Adipocyte (in vitro differentiated cells): Measurements from ENCODE around the gene LINGO1.

Source experiments
- DNase-seq: peaks from one replicate; pipeline ENCODE4 v3.0.0-alpha.2; 2015; ENCODE audit warnings: low read depth
- H3K27me3 ChIP-seq: replicated peaks from 2 replicates; pipeline ENCODE4 v1.7.0; 2013; ENCODE audit warnings: mild to moderate bottlenecking, low read length, moderate library complexity; ENCODE audit not compliant: control insufficient read depth, insufficient read depth
- H3K36me3 ChIP-seq: 2 replicates; pipeline ENCODE4 v1.7.0; 2013; ENCODE audit warnings: low read length, mild to moderate bottlenecking, moderate library complexity; ENCODE audit not compliant: control insufficient read depth, insufficient read depth, severe bottlenecking
- H3K4me1 ChIP-seq: 2 replicates; pipeline ENCODE4 v1.7.0; 2013; ENCODE audit warnings: mild to moderate bottlenecking, low read length, moderate library complexity; ENCODE audit not compliant: control insufficient read depth, insufficient read depth
- H3K4me3 ChIP-seq: 2 replicates; pipeline ENCODE4 v1.7.0; 2013; ENCODE audit warnings: mild to moderate bottlenecking, low read length, moderate library complexity
- H3K9ac ChIP-seq: 2 replicates; pipeline ENCODE4 v1.7.0; 2013; ENCODE audit warnings: mild to moderate bottlenecking, low read length, moderate library complexity
- H3K9me3 ChIP-seq: 2 replicates; pipeline ENCODE4 v1.7.0; 2013; ENCODE audit warnings: mild to moderate bottlenecking, low read length, moderate library complexity; ENCODE audit not compliant: control insufficient read depth

The LINGO1 gene

DNA sequence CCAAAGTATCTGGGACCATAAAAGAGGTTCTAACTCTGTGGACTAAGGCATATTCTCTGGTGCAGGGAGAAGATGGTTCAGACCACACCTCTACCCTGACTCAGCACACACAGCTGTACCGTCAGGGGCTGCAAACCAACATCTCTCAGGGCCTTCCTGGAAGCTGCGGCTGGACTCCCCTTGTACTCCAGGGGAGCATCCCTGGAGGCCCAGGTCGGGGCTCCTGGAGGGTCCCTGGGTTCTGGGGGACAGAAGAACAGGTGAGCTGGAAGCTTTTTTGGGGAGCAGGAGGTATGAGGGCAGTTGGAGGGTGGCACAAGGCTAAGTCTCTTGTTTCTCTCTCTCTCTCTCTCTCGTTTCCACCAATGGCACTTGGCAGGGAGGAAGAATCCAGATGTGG, 60.5 kb downstream of the LINGO1 start:
- H3K4me3 ChIP-seq, result no peak overlapping the region
- H3K9me3 ChIP-seq, result no peaks in the 10 kb centered on the region
- H3K9ac ChIP-seq, result no peak overlapping the region
- no peaks in the 10 kb centered on the region for H3K36me3 ChIP-seq
- H3K4me1 ChIP-seq, result peaks cover 18% of the 10 kb centered on the region
- H3K27me3 ChIP-seq, result peaks cover 20% of the 10 kb centered on the region
- no peak for DNase-seq

DNA sequence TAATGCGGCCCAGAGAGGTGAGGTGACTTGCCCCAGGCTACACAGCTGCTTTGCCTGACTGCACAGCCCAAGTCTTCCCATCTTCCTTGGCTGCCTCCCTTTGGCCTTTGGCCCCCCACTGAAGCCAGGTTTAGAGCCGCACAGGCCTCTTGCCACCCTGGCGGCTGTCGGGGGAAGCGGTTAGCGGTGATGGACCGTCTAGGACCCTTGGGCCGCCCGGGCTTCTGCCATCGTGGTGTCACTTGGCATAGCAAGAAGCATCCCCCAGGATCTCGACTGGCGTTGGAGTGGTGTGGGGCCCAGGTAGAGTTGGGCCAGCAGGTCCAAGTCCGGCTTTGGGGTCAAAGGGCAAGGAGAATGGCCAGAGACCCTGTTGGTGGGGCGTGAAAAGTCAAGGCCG, 61.0 kb downstream of the LINGO1 start:
- Histone ChIP-seq H3K4me3 (no peak overlapping the region), H3K27me3 (peaks cover 17% of the 10 kb centered on the region), H3K9ac (no peak overlapping the region), H3K36me3 (no peaks in the 10 kb centered on the region), H3K4me1 (peaks cover 18% of the 10 kb centered on the region), H3K9me3 (no peaks in the 10 kb centered on the region)
- no peak for DNase-seq

GRCh38 chr15:77571181-77571580, 61.5 kb downstream of the LINGO1 start:
- H3K36me3 ChIP-seq, result no peaks in the 10 kb centered on the region

GRCh38 chr15:77569729-77570125, 63.0 kb downstream of the LINGO1 start:
- Histone ChIP-seq H3K36me3 (no peaks in the 10 kb centered on the region), H3K4me3 (peak overlapping the region; percentile 80), H3K9me3 (no peaks in the 10 kb centered on the region), H3K4me1 (peaks cover 18% of the 10 kb centered on the region), H3K27me3 (peaks cover 3% of the 10 kb centered on the region), H3K9ac (peak overlapping the region; percentile 51)
- no peak for DNase-seq

More at GRCh38 chr15:77571181-77571580, 61.5 kb downstream of the LINGO1 start:
- Histone ChIP-seq H3K9me3 (no peaks in the 10 kb centered on the region), H3K9ac (no peak overlapping the region), H3K27me3 (peaks cover 14% of the 10 kb centered on the region), H3K4me3 (no peak overlapping the region), H3K4me1 (peaks cover 18% of the 10 kb centered on the region)
- DNase-seq, result no peak

GRCh38 chr15:77568973-77569728, 63.6 kb downstream of the LINGO1 start:
- Histone ChIP-seq H3K9me3 (no peaks in the 10 kb centered on the region), H3K4me3 (peak overlapping the region; percentile 80), H3K27me3 (peaks cover 4% of the 10 kb centered on the region), H3K4me1 (peaks cover 18% of the 10 kb centered on the region), H3K36me3 (no peaks in the 10 kb centered on the region), H3K9ac (peak overlapping the region; percentile 51)
- DNase-seq, result peak; percentile 48

DNA sequence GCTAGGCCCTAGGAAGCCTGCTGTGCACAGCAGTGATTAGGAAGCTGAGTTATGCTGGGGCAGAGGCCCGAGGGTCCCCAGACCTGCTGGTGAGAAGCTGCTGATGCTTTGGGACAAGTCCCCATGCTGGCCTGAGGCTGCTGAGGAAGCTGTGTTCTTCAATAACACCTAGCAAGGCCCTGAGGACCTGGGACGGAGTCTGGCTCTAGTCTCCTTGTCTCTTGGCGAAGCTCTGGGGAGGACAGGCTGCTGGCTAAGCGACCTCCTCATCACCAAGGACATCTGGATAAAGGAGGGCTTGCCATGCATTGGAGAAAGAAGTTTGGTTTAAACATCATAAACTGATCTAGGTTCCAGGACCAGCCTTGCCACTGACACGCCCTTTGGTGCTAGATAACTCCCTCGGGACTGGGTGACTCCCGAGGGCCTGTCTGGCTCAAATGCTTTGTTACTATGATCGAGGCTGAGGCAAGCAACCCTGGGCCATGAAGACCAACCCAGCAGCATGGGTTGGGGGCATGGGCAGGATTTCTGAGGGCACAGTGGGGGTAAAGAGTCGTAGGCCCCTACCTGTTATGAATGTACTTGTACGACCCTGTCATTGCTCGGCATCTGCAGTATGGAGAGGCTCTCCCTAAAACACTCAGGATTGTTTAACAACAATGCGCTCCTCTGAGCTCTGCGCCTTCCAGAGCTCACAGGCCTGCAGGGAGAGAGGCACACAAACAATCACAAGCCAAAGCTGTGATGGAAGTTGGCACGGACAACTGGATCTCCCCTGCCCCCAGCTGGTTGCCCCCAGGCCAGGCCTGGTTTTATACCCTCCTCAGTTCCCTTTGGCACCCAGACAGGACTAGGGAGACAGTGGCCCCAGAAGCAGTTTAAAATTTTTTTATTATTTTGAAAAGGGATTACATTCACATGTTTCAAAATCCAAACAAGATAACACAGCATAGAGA, 64.4 kb downstream of the LINGO1 start:
- peak overlapping the region; percentile 80 for H3K4me3 ChIP-seq
- peaks cover 18% of the 10 kb centered on the region for H3K4me1 ChIP-seq
- no peaks in the 10 kb centered on the region for H3K9me3 ChIP-seq
- no peak for DNase-seq
- peaks cover 9% of the 10 kb centered on the region for H3K27me3 ChIP-seq
- no peaks in the 10 kb centered on the region for H3K36me3 ChIP-seq
- peak overlapping the region; percentile 51 for H3K9ac ChIP-seq

- Histone ChIP-seq H3K9me3 (no peaks in the 10 kb centered on the region), H3K9ac (no peak overlapping the region), H3K4me1 (peaks cover 18% of the 10 kb centered on the region), H3K27me3 (peaks cover 16% of the 10 kb centered on the region), H3K36me3 (no peaks in the 10 kb centered on the region), H3K4me3 (no peak overlapping the region)
- DNase-seq, result no peak
These were observed 65.5 kb downstream of the LINGO1 start for GRCh38 chr15:77567202-77567601.

- Histone ChIP-seq H3K27me3 (peaks cover 16% of the 10 kb centered on the region), H3K9ac (no peak overlapping the region), H3K9me3 (no peaks in the 10 kb centered on the region), H3K4me1 (peaks cover 18% of the 10 kb centered on the region), H3K4me3 (no peak overlapping the region), H3K36me3 (no peaks in the 10 kb centered on the region)
- DNase-seq, result no peak
These were observed 66.6 kb downstream of the LINGO1 start for GRCh38 chr15:77566092-77566491.

GRCh38 chr15:77565378-77565915, 67.3 kb downstream of the LINGO1 start:
- Histone ChIP-seq H3K27me3 (peaks cover 18% of the 10 kb centered on the region), H3K9ac (no peak overlapping the region), H3K4me1 (peaks cover 18% of the 10 kb centered on the region), H3K9me3 (no peaks in the 10 kb centered on the region), H3K4me3 (no peak overlapping the region), H3K36me3 (no peaks in the 10 kb centered on the region)
- no peak for DNase-seq

DNA sequence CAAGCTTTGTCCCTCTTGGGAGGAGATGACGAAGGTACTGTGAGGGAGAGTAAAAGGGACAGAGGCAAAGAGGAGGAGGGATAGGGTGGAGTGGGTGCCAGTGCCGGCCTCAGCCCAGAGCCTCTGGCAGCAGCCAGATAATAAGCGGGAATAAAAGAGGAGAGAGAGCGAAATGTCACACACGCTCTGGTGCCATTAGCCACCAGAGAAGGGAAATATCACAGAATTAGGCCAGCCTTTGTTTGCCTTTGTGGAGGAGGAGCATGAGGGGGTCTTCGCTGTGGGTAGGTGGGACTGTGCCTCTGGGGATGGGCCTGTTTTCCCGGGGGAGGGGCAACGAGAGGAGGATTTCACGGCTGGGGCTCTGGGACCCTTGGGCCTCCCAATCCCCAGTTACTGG, 67.8 kb downstream of the LINGO1 start:
- Histone ChIP-seq H3K27me3 (peaks cover 21% of the 10 kb centered on the region), H3K9ac (no peak overlapping the region), H3K36me3 (no peaks in the 10 kb centered on the region), H3K4me3 (no peak overlapping the region), H3K9me3 (no peaks in the 10 kb centered on the region), H3K4me1 (peaks cover 17% of the 10 kb centered on the region)
- no peak for DNase-seq

GRCh38 chr15:77564341-77564740, 68.4 kb downstream of the LINGO1 start:
- peaks cover 21% of the 10 kb centered on the region for H3K27me3 ChIP-seq
- peaks cover 11% of the 10 kb centered on the region for H3K4me1 ChIP-seq
- no peak overlapping the region for H3K4me3 ChIP-seq
- DNase-seq, result no peak
- no peaks in the 10 kb centered on the region for H3K36me3 ChIP-seq
- no peak overlapping the region for H3K9ac ChIP-seq
- H3K9me3 ChIP-seq, result no peaks in the 10 kb centered on the region
